Smooth muscle cell (in vitro differentiated cells): ENCODE results near the gene RHEB. TPM values are rescaled to one million over a fixed set of nuclear protein-coding genes. Genes with fewer than 3 reads are reported as not detected.

Experiments
- DNase-seq: peaks from one replicate; lab custom pipeline; 2025; ENCODE audit not compliant: unreplicated experiment; lab: John Stamatoyannopoulos, UW
- H2AFZ ChIP-seq: fragments of 200-600 bp; sonication (generic); 2 replicates; pipeline ENCODE4 v1.6.0; 2016; ENCODE audit warnings: antibody characterized with exemption, low read depth, mild to moderate bottlenecking
- H3F3A ChIP-seq: fragments of 200-600 bp; sonication (generic); 2 replicates; pipeline ENCODE4 v1.6.0; 2017; ENCODE audit warnings: antibody characterized with exemption, low read depth
- H3K27ac ChIP-seq: fragments of 200-600 bp; sonication (generic); 2 replicates; pipeline ENCODE4 v1.5.1; 2016; ENCODE audit warnings: low read depth, mild to moderate bottlenecking
- H3K27me3 ChIP-seq: fragments of 200-600 bp; sonication (generic); 2 replicates; pipeline ENCODE4 v1.6.1; 2016; ENCODE audit warnings: low read depth, mild to moderate bottlenecking
- H3K36me3 ChIP-seq: fragments of 200-600 bp; sonication (generic); 2 replicates; pipeline ENCODE4 v1.5.1; 2016; ENCODE audit warnings: low read depth
- H3K4me1 ChIP-seq: fragments of 200-600 bp; sonication (generic); 2 replicates; pipeline ENCODE4 v1.5.1; 2016; ENCODE audit warnings: low read depth
- H3K4me2 ChIP-seq: fragments of 200-600 bp; sonication (generic); 2 replicates; pipeline ENCODE4 v1.6.0; 2016; ENCODE audit warnings: mild to moderate bottlenecking
- H3K4me3 ChIP-seq: fragments of 200-600 bp; sonication (generic); 2 replicates; pipeline ENCODE4 v1.5.1; 2016; ENCODE audit warnings: mild to moderate bottlenecking
- H3K79me2 ChIP-seq: fragments of 200-600 bp; sonication (generic); 2 replicates; pipeline ENCODE4 v1.6.0; 2016; ENCODE audit warnings: low read depth, mild to moderate bottlenecking
- H3K9ac ChIP-seq: fragments of 200-600 bp; sonication (generic); 2 replicates; pipeline ENCODE4 v1.6.0; 2016; ENCODE audit warnings: low read depth
- H3K9me3 ChIP-seq: fragments of 200-600 bp; sonication (generic); replicated peaks from 2 replicates; pipeline ENCODE4 v1.5.1; 2016; ENCODE audit warnings: low read depth
- H4K20me1 ChIP-seq: fragments of 200-600 bp; sonication (generic); 2 replicates; pipeline ENCODE4 v1.6.0; 2016; ENCODE audit warnings: low read depth
- CTCF ChIP-seq: fragments of 200-600 bp; sonication (generic); IDR thresholded peaks from 2 replicates; pipeline ENCODE4 v1.5.1; 2017; ENCODE audit warnings: borderline replicate concordance, mild to moderate bottlenecking, antibody characterized with exemption; ENCODE audit not compliant: insufficient read depth, poor library complexity, severe bottlenecking
- WGBS: methylation state at CpG from one replicate; pipeline ENCODE4 v1.1.7; 2016; ENCODE audit warnings: low lambda C conversion rate; 5-methylcytosine and 5-hydroxymethylcytosine counted together
- polyA plus RNA-seq: library from polyadenylated mRNA; unstranded; fragments of >200 nt; fragmentation: Nextera tagmentation; extraction: Ambion mirVana; gene quantifications from 2 replicates; pipeline ENCODE4 v1.2.1, GENCODE V29; 2016
- total RNA-seq: library from RNA; depleted of rRNA; stranded (reverse); fragments of >200 nt; gene quantifications from 2 replicates; pipeline ENCODE4 v1.2.3, GENCODE V29; 2014

Gene RHEB
- total and polyA plus RNA-seq, 2 experiments from 2014 or later = 115 to 151 TPM

- Histone ChIP-seq H2AFZ (no peak overlapping the region), H3K27ac (no peak overlapping the region), H3K79me2 (no peaks in the 10 kb centered on the region), H3K27me3 (no peaks in the 10 kb centered on the region), H3K4me3 (no peak overlapping the region), H3K9me3 (no peaks in the 10 kb centered on the region), H3F3A (no peaks in the 10 kb centered on the region), H3K4me1 (no peaks in the 10 kb centered on the region), H4K20me1 (no peaks in the 10 kb centered on the region), H3K4me2 (no peak overlapping the region), H3K9ac (no peak overlapping the region), H3K36me3 (no peaks in the 10 kb centered on the region)
- TF ChIP-seq CTCF = no peak
- DNase-seq = no peak
- WGBS = 86% methylated on average over 15 of the region's 15 CpGs
Observed at GRCh38 chr7:151452680-151453325, 66.9 kb downstream of the RHEB start.

- no peak for DNase-seq
- no peak overlapping the region for H3K27ac ChIP-seq
- no peak overlapping the region for H3K4me2 ChIP-seq
- no peak for TF ChIP-seq CTCF
- H3F3A ChIP-seq = no peaks in the 10 kb centered on the region
- no peak overlapping the region for H3K4me3 ChIP-seq
- no peaks in the 10 kb centered on the region for H3K4me1 ChIP-seq
- H3K9ac ChIP-seq = no peak overlapping the region
- H3K27me3 ChIP-seq = no peaks in the 10 kb centered on the region
- no peaks in the 10 kb centered on the region for H4K20me1 ChIP-seq
- H3K9me3 ChIP-seq = no peaks in the 10 kb centered on the region
- H2AFZ ChIP-seq = no peak overlapping the region
- no peaks in the 10 kb centered on the region for H3K36me3 ChIP-seq
- 88% methylated on average over 23 of the region's 23 CpGs for WGBS
- no peaks in the 10 kb centered on the region for H3K79me2 ChIP-seq
Observed at GRCh38 chr7:151451626-151452571, 67.8 kb downstream of the RHEB start.

- Histone ChIP-seq H3K27me3 (no peaks in the 10 kb centered on the region), H3K79me2 (no peaks in the 10 kb centered on the region), H4K20me1 (no peaks in the 10 kb centered on the region), H3F3A (no peaks in the 10 kb centered on the region), H2AFZ (no peak overlapping the region), H3K4me2 (no peak overlapping the region), H3K27ac (no peak overlapping the region), H3K9me3 (no peaks in the 10 kb centered on the region), H3K4me3 (no peak overlapping the region), H3K4me1 (no peaks in the 10 kb centered on the region), H3K36me3 (no peaks in the 10 kb centered on the region), H3K9ac (no peak overlapping the region)
- no peak for TF ChIP-seq CTCF
- no peak for DNase-seq
- WGBS = 80% methylated on average over 5 of the region's 5 CpGs
Observed at GRCh38 chr7:151451156-151451555, 68.5 kb downstream of the RHEB start.
